Mesenchymal stem cell (in vitro differentiated cells and primary cell): ENCODE results near the gene TIE1.

Source experiments
- DNase-seq: peaks from one replicate; pipeline ENCODE4 v3.0.0-alpha.2; 2013
- H2AFZ ChIP-seq: one replicate; pipeline ENCODE4 v1.6.1; 2013; ENCODE audit warnings: low read depth, mild to moderate bottlenecking, control low read depth, inconsistent platforms, low read length, moderate library complexity
- H2AK5ac ChIP-seq: 2 replicates; pipeline ENCODE4 v1.6.1; 2013; ENCODE audit warnings: low read length, moderate library complexity, mild to moderate bottlenecking, inconsistent platforms; ENCODE audit not compliant: severe bottlenecking
- H2BK120ac ChIP-seq: one replicate; pipeline ENCODE4 v1.6.1; 2013; ENCODE audit warnings: low read depth, mild to moderate bottlenecking, inconsistent platforms, low read length, moderate library complexity
- H2BK12ac ChIP-seq, 2 experiments: one replicate each; pipeline ENCODE4 v1.6.1; 2013; ENCODE audit warnings: inconsistent platforms in 2 of 2, low read length in 2 of 2, mild to moderate bottlenecking in 2 of 2, moderate library complexity in 2 of 2, control low read depth in 1 of 2
- H2BK15ac ChIP-seq: one replicate; pipeline ENCODE4 v1.6.1; 2013; ENCODE audit warnings: mild to moderate bottlenecking, low read depth, inconsistent platforms; ENCODE audit not compliant: poor library complexity, severe bottlenecking
- H2BK5ac ChIP-seq: 2 replicates; pipeline ENCODE4 v1.6.1; 2013; ENCODE audit warnings: low read depth, mild to moderate bottlenecking, low read length, control low read depth, inconsistent platforms; ENCODE audit not compliant: poor library complexity, severe bottlenecking
- H3K14ac ChIP-seq, 2 experiments: one replicate each; pipeline ENCODE4 v1.6.1; 2013; ENCODE audit warnings: inconsistent platforms in 2 of 2, low read length in 2 of 2, control low read depth in 1 of 2, mild to moderate bottlenecking in 1 of 2, moderate library complexity in 1 of 2
- H3K18ac ChIP-seq, 2 experiments: one replicate each; pipeline ENCODE4 v1.6.1; 2013; ENCODE audit warnings: inconsistent platforms in 2 of 2, low read length in 2 of 2, control low read depth in 1 of 2, low read depth in 1 of 2, mild to moderate bottlenecking in 1 of 2
- H3K23ac ChIP-seq, 2 experiments: one replicate each; pipeline ENCODE4 v1.6.1; 2013; ENCODE audit warnings: inconsistent platforms in 2 of 2, low read length in 2 of 2, mild to moderate bottlenecking in 2 of 2, moderate library complexity in 2 of 2, control low read depth in 1 of 2
- H3K27ac ChIP-seq: 2 replicates; pipeline ENCODE4 v1.5.1; 2013; ENCODE audit warnings: mild to moderate bottlenecking, moderate library complexity, low read length, control low read depth, inconsistent platforms; ENCODE audit not compliant: poor library complexity, severe bottlenecking
- H3K27me3 ChIP-seq, 2 experiments: 2 replicates each; pipeline versions ENCODE4 v1.6.1 to v1.7.0; 2013; ENCODE audit warnings: low read length in 2 of 2, mild to moderate bottlenecking in 2 of 2, moderate library complexity in 2 of 2, control low read depth in 1 of 2, inconsistent platforms in 1 of 2; ENCODE audit not compliant: control insufficient read depth in 1 of 2, insufficient read depth in 1 of 2
- H3K36me3 ChIP-seq, 2 experiments: 2 replicates each; pipeline versions ENCODE4 v1.6.1 to v1.7.0; 2013; ENCODE audit warnings: low read length in 2 of 2, control low read depth in 1 of 2, inconsistent platforms in 1 of 2, low read depth in 1 of 2, mild to moderate bottlenecking in 1 of 2; ENCODE audit not compliant: insufficient read depth in 2 of 2, control insufficient read depth in 1 of 2
- H3K4ac ChIP-seq, 2 experiments: one replicate each; pipeline ENCODE4 v1.6.1; 2013; ENCODE audit warnings: inconsistent platforms in 2 of 2, low read length in 2 of 2, mild to moderate bottlenecking in 2 of 2, moderate library complexity in 2 of 2, control low read depth in 1 of 2, low read depth in 1 of 2
- H3K4me1 ChIP-seq: 2 replicates; pipeline ENCODE4 v1.6.1; 2013; ENCODE audit warnings: low read depth, low read length, control low read depth; ENCODE audit not compliant: control insufficient read depth, insufficient read depth
- H3K4me2 ChIP-seq: 2 replicates; pipeline ENCODE4 v1.6.1; 2013; ENCODE audit warnings: low read length, mild to moderate bottlenecking, inconsistent platforms; ENCODE audit not compliant: poor library complexity, severe bottlenecking
- H3K4me3 ChIP-seq, 2 experiments: 2 replicates each; pipeline versions ENCODE4 v1.5.1 to v1.7.0; 2013; ENCODE audit warnings: low read length in 2 of 2, mild to moderate bottlenecking in 2 of 2, control low read depth in 1 of 2, low read depth in 1 of 2; ENCODE audit not compliant: insufficient read depth in 1 of 2
- H3K79me1 ChIP-seq: replicated peaks from 2 replicates; pipeline ENCODE4 v1.6.1; 2013; ENCODE audit warnings: mild to moderate bottlenecking, control low read depth, low read length, inconsistent platforms; ENCODE audit not compliant: poor library complexity, severe bottlenecking
- H3K9ac ChIP-seq: 2 replicates; pipeline ENCODE4 v1.7.0; 2013; ENCODE audit warnings: mild to moderate bottlenecking, low read length, moderate library complexity
- H3K9me3 ChIP-seq: 2 replicates; pipeline ENCODE4 v1.7.0; 2013; ENCODE audit warnings: mild to moderate bottlenecking, low read length; ENCODE audit not compliant: control insufficient read depth
- H4K8ac ChIP-seq: one replicate; pipeline ENCODE4 v1.6.1; 2013; ENCODE audit warnings: inconsistent platforms, mild to moderate bottlenecking, low read length, moderate library complexity
- H4K91ac ChIP-seq: one replicate; pipeline ENCODE4 v1.6.1; 2013; ENCODE audit warnings: mild to moderate bottlenecking, low read length, inconsistent platforms
- WGBS: methylation state at CpG from one replicate; pipeline ENCODE4 v1.1.7; 2013; ENCODE audit warnings: mixed read lengths; 5-methylcytosine and 5-hydroxymethylcytosine counted together

TIE1 gene

GRCh38 chr1:43319288-43319687 lies 18.5 kb downstream of the TIE1 start:
- H2AK5ac ChIP-seq = no peak overlapping the region

GRCh38 chr1:43319766-43320165 lies 19.0 kb downstream of the TIE1 start:
- no peak for DNase-seq
- Histone ChIP-seq H3K4me1 (peaks cover 6% of the 10 kb centered on the region), H4K8ac (no peak overlapping the region), H2AFZ (no peak overlapping the region), H4K91ac (no peak overlapping the region), H2BK120ac (no peak overlapping the region), H2BK15ac (no peak overlapping the region), H3K14ac (no peak overlapping the region), H3K36me3 (no peaks in the 10 kb centered on the region), H3K23ac (no peak overlapping the region), H2AK5ac (no peak overlapping the region), H2BK5ac (no peak overlapping the region), H3K27ac (no peak overlapping the region), H3K4me2 (no peak overlapping the region), H3K4me3 (no peak overlapping the region), H3K9ac (no peak overlapping the region), H3K4ac (no peak overlapping the region), H3K9me3 (peaks cover 12% of the 10 kb centered on the region), H2BK12ac (no peak overlapping the region), H3K18ac (no peak overlapping the region), H3K27me3 (no peaks in the 10 kb centered on the region), H3K79me1 (no peaks in the 10 kb centered on the region)
- WGBS = 100% methylated on average over 2 of the region's 3 CpGs

More at GRCh38 chr1:43319288-43319687, 18.5 kb downstream of the TIE1 start:
- Histone ChIP-seq H2BK120ac (no peak overlapping the region), H3K4me2 (no peak overlapping the region), H3K4me1 (peaks cover 6% of the 10 kb centered on the region), H2BK12ac (no peak overlapping the region), H3K79me1 (no peaks in the 10 kb centered on the region), H3K27me3 (no peaks in the 10 kb centered on the region), H3K9me3 (peaks cover 7% of the 10 kb centered on the region), H3K36me3 (no peaks in the 10 kb centered on the region), H2AFZ (no peak overlapping the region), H3K27ac (no peak overlapping the region), H3K14ac (no peak overlapping the region), H3K9ac (no peak overlapping the region), H4K91ac (no peak overlapping the region), H4K8ac (no peak overlapping the region), H3K4me3 (no peak overlapping the region), H2BK15ac (no peak overlapping the region), H3K23ac (no peak overlapping the region), H3K18ac (no peak overlapping the region), H3K4ac (no peak overlapping the region), H2BK5ac (no peak overlapping the region)
- no peak for DNase-seq
- 96% methylated on average over 4 of the region's 5 CpGs for WGBS

- Histone ChIP-seq H3K14ac (no peak overlapping the region), H3K79me1 (no peaks in the 10 kb centered on the region), H3K4ac (no peak overlapping the region), H2AFZ (no peak overlapping the region), H2AK5ac (no peak overlapping the region), H3K18ac (no peak overlapping the region), H4K91ac (no peak overlapping the region), H3K27me3 (no peaks in the 10 kb centered on the region), H3K27ac (no peak overlapping the region), H3K36me3 (no peaks in the 10 kb centered on the region), H3K9me3 (peaks cover 27% of the 10 kb centered on the region), H3K9ac (no peak overlapping the region), H3K4me1 (peaks cover 6% of the 10 kb centered on the region), H3K23ac (peak overlapping the region in 1 of 2 experiments; percentile 59), H2BK15ac (no peak overlapping the region), H3K4me3 (no peak overlapping the region), H2BK5ac (no peak overlapping the region), H2BK120ac (no peak overlapping the region), H3K4me2 (no peak overlapping the region), H2BK12ac (no peak overlapping the region), H4K8ac (no peak overlapping the region)
- 92% methylated on average over 16 of the region's 16 CpGs for WGBS
- no peak for DNase-seq
These were observed 20.6 kb downstream of the TIE1 start for GRCh38 chr1:43321331-43321891.

- Histone ChIP-seq H3K9ac (no peak overlapping the region), H3K36me3 (no peaks in the 10 kb centered on the region), H2BK5ac (no peak overlapping the region), H3K27ac (no peak overlapping the region), H2BK12ac (no peak overlapping the region), H3K9me3 (peaks cover 27% of the 10 kb centered on the region), H3K23ac (no peak overlapping the region), H3K14ac (no peak overlapping the region), H2BK120ac (no peak overlapping the region), H3K4me3 (no peak overlapping the region), H2AFZ (no peak overlapping the region), H2AK5ac (no peak overlapping the region), H3K4ac (no peak overlapping the region), H2BK15ac (no peak overlapping the region), H3K79me1 (no peaks in the 10 kb centered on the region), H3K27me3 (no peaks in the 10 kb centered on the region), H3K4me1 (peaks cover 6% of the 10 kb centered on the region), H3K4me2 (no peak overlapping the region), H4K8ac (no peak overlapping the region), H3K18ac (no peak overlapping the region), H4K91ac (no peak overlapping the region)
- no peak for DNase-seq
- 90% methylated on average over 4 of the region's 5 CpGs for WGBS
These were observed 21.7 kb downstream of the TIE1 start for GRCh38 chr1:43322506-43322905.
